Activated naive CD8-positive, alpha-beta T cell treated with anti-CD3 and anti-CD28 coated beads, Interleukin-2, amount 10 ng/mL, durations not matched to agents 7 days and 5 days (primary cell): ENCODE data around the gene CDKN2B-AS1. TPM values are rescaled to one million over a fixed set of nuclear protein-coding genes. Genes with fewer than 3 reads are reported as not detected.
"Not testable (repeated sequence)": the region's sequence is repeated elsewhere in the genome, so short reads cannot be mapped to it uniquely, and the experiment has no call there.

ENCODE experiments used
- ATAC-seq: fragments of 150-1000 bp; cut with Tn5 transposase; one replicate; pipeline ENCODE4 v1.10.0; 2021; ENCODE audit warnings: low read depth, moderate library complexity
- POLR2A ChIA-PET: fragments of 350-600 bp; sonication (Branson Sonifier 250); formaldehyde crosslinking; loops from one replicate; lab custom pipeline; 2021; ENCODE audit warnings: antibody characterized with exemption; lab: Charles Lee
- DNase-seq: peaks from one replicate; pipeline ENCODE4 v3.0.0; 2021
- H3K27ac Mint-ChIP-seq: one replicate; pipeline ENCODE4 v1.8.0; 2022; ENCODE audit warnings: mild to moderate bottlenecking, mixed read lengths
- H3K27me3 Mint-ChIP-seq: one replicate; pipeline ENCODE4 v1.8.0; 2022; ENCODE audit warnings: mild to moderate bottlenecking, moderate library complexity, mixed read lengths
- H3K36me3 Mint-ChIP-seq: one replicate; pipeline ENCODE4 v1.8.0; 2021; ENCODE audit warnings: mild to moderate bottlenecking, mixed read lengths
- H3K4me1 Mint-ChIP-seq: one replicate; pipeline ENCODE4 v1.8.0; 2021; ENCODE audit warnings: mixed read lengths
- H3K4me3 Mint-ChIP-seq: one replicate; pipeline ENCODE4 v1.8.0; 2022; ENCODE audit warnings: mild to moderate bottlenecking, moderate library complexity, mixed read lengths
- H3K9me3 Mint-ChIP-seq: one replicate; pipeline ENCODE4 v1.8.0; 2021; ENCODE audit warnings: mixed read lengths
- total RNA-seq, 2 experiments: library from RNA; stranded (reverse); gene quantifications; one replicate each; pipeline ENCODE4 v1.2.3, GENCODE V29; 2021

The CDKN2B-AS1 gene
- 1 to 10 TPM; 3.7 to 5.1 TPM for total RNA-seq

DNA sequence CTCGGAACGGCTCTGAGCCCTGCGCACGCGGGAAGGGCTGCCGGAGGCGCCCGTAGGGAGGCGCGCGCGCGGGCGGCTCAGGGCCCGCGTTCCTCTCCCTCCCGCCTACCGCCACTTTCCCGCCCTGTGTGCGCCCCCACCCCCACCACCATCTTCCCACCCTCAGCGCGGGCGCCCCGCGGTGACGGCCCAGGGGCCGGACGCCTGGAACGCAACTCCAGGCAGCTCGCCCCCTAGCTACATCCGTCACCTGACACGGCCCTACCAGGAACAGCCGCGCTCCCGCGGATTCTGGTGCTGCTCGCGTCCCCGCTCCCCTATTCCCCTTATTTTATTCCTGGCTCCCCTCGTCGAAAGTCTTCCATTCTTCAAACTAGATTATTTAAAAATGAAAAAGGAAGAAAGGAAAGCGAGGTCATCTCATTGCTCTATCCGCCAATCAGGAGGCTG is at the start of gene CDKN2B-AS1:
TSS of gene CDKN2B-AS1 (plus strand) at position 236 of the 450 bp plus-strand sequence.
- POLR2A ChIA-PET: interaction anchor here (0.6 to 1.8 kb wide), 13 partner anchors 11 to 231 kb away, joined by 3 to 10 read pairs (median 4); partner anchors contain the start of gene CDKN2B
- peaks cover 3% of the 10 kb centered on the region for H3K9me3 Mint-ChIP-seq
- DNase-seq (peak; percentile 70), ATAC-seq (peak; percentile 57)
- peak within 1 kb of the TSS; percentile 95 for H3K27ac Mint-ChIP-seq
- peaks cover 37% of the 10 kb centered on the region for H3K27me3 Mint-ChIP-seq
- H3K4me3 Mint-ChIP-seq: peak within 1 kb of the TSS; percentile 99
- peaks cover 32% of the 10 kb centered on the region for H3K4me1 Mint-ChIP-seq
- peaks cover 28% of the 10 kb centered on the region for H3K36me3 Mint-ChIP-seq

DNA sequence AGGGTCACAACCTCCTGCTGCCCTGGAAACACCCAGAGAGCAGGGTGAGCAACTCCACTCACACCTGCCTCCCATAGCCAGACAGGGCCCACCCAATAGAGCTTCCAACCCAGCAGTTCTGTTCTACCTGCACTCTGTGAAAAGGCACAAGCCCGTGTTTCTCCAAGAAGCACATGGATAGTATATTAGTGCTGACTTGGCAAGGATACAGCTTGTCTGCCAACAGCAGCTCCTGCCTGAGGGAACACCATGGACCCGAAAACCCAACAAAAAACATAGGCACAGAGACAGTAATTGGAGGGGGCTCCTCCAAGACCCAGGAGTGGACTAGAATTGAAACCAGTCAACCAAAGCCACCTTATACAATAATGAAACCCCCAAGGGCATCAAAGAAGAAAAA is 49.0 kb upstream of the CDKN2B-AS1 start:
- ATAC-seq (no peak), DNase-seq (no peak)
- Mint-ChIP-seq H3K36me3 (no peaks in the 10 kb centered on the region), H3K27me3 (peaks cover 20% of the 10 kb centered on the region), H3K9me3 (no peaks in the 10 kb centered on the region), H3K27ac (no peak overlapping the region), H3K4me1 (no peaks in the 10 kb centered on the region), H3K4me3 (no peak overlapping the region)
- POLR2A ChIA-PET: no interaction called here

DNA sequence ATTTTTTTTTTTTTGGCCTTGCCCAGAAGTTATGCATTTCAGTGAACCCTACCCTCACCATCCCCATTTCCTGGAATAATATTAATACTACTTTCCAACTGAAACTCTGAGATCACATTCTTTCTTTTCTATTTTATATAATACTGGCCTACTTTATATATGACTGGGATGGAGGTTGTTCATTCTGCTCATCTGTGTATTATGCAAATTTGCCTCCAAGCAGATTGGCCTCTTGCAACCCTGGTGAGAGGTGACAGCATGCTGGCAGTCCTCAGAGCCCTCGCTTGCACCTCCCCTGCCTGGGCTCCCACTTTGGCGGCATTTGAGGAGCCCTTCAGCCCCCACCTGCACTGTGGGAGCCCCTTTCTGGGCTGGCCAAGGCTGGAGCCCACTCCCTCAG is 35.8 kb upstream of the CDKN2B-AS1 start:
- POLR2A ChIA-PET: no interaction called here
- H3K4me1 Mint-ChIP-seq: peaks cover 4% of the 10 kb centered on the region
- DNase-seq: no peak
- H3K27me3 Mint-ChIP-seq: peaks cover 39% of the 10 kb centered on the region
- H3K36me3 Mint-ChIP-seq: peaks cover 3% of the 10 kb centered on the region
- no peak overlapping the region for H3K4me3 Mint-ChIP-seq
- no peak for ATAC-seq
- H3K27ac Mint-ChIP-seq: no peak overlapping the region
- peaks cover 7% of the 10 kb centered on the region for H3K9me3 Mint-ChIP-seq

DNA sequence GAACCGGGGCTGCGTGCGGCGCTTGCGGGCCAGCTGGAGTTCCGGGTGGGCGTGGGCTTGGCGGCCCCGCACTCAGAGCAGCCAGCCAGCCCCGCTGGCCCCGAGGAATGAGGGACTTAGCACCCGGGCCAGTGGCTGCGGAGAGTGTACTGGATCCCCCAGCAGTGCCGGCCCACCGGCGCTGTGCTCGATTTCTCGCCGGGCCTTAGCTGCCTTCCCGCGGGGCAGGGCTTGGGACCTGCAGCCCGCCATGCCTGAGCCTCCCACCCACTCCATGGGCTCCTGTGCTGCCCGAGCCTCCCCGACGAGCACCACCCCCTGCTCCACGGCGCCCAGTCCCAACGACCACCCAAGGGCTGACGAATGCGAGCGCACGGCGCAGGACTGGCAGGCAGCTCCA is 35.3 kb upstream of the CDKN2B-AS1 start:
- H3K9me3 Mint-ChIP-seq, DNase-seq, H3K4me3 Mint-ChIP-seq, H3K27ac Mint-ChIP-seq, H3K4me1 Mint-ChIP-seq, ATAC-seq, H3K36me3 Mint-ChIP-seq, POLR2A ChIA-PET: not testable (repeated sequence)
- H3K27me3 Mint-ChIP-seq: peaks cover 40% of the 10 kb centered on the region

DNA sequence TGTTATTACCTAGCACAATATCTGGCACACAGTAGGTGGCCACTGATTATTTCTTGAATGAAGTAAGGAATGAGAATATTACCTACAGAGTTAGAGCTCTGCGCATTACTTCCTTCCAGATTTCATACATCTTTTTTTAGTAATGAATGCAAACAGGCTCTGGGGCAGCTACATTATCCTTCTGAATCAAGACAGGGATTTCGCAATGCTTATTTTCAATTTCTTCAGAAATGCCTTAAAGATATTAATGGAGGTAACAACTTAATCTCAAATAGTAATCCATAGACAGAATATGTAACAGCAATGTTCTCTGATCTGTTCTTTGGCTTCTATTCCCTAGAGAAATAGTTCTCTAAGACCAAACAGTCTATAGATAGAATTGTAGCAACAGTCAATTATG is 33.0 kb upstream of the CDKN2B-AS1 start:
- Mint-ChIP-seq H3K4me3 (no peak overlapping the region), H3K27me3 (peaks cover 56% of the 10 kb centered on the region), H3K27ac (no peak overlapping the region), H3K9me3 (peaks cover 7% of the 10 kb centered on the region), H3K36me3 (peaks cover 5% of the 10 kb centered on the region), H3K4me1 (peaks cover 12% of the 10 kb centered on the region)
- DNase-seq (no peak), ATAC-seq (no peak)
- POLR2A ChIA-PET: no interaction called here

DNA sequence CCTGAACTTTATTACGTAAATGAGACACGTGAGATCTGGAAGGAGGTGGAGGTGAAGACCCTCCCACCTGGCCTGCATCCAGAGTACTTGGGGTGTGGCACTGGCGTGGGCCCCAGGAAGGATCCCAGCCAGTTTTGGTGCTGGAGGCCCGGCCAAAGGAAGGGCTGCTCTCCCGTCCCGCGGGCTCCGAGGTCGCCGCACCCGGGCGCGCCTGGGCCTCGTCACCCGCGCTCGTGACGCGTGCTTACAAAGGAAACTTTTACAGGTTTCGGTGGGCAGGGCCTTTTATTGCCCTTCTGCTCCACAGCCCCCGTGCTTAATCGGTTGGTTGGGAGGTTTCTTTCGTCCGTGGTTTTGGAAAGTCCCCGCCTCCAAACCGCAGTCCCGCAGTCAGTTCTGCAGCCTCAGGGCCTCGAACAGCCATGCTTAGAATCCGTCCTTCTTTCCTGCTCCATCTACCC is 29.6 kb upstream of the CDKN2B-AS1 start:
- H3K4me1 Mint-ChIP-seq: peaks cover 31% of the 10 kb centered on the region
- peaks cover 85% of the 10 kb centered on the region for H3K27me3 Mint-ChIP-seq
- ATAC-seq (peak; percentile 64), DNase-seq (peak; percentile 62)
- POLR2A ChIA-PET: no interaction called here
- peaks cover 17% of the 10 kb centered on the region for H3K9me3 Mint-ChIP-seq
- peaks cover 14% of the 10 kb centered on the region for H3K36me3 Mint-ChIP-seq
- H3K4me3 Mint-ChIP-seq: peak overlapping the region; percentile 77
- H3K27ac Mint-ChIP-seq: no peak overlapping the region

DNA sequence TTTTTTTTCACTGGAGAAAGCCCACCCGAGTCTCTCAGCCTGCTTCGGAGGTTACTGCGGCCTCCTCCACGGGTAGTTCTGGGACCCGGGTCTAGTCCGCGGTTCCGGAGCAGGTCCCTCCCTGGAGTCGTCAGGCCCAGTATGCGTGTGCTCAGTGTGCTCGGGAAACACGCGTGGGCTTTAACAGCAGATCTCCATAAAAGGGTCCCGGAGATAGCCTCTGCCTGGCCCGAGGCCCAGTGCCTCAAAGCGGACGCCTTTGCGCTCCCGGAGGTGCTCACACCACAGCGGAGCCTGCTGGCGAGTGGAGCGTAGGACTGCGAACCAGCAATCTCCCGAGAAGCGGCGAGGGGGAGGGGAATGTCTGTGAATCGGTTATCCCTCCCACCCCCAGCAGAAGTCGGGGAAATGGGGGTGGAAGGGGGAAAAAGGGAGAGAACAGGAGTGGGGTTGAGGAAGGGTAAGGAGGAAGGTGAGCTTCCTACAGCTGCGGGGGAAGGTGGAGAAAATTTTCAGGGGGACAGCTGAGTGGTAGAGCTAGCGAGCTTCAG is 29.1 kb upstream of the CDKN2B-AS1 start:
- Mint-ChIP-seq H3K27me3 (peaks cover 89% of the 10 kb centered on the region), H3K4me1 (peaks cover 32% of the 10 kb centered on the region), H3K4me3 (peak overlapping the region; percentile 77), H3K9me3 (peaks cover 19% of the 10 kb centered on the region), H3K36me3 (peaks cover 16% of the 10 kb centered on the region), H3K27ac (no peak overlapping the region)
- DNase-seq: peak; percentile 66
- POLR2A ChIA-PET: no interaction called here
- peak; percentile 76 for ATAC-seq

DNA sequence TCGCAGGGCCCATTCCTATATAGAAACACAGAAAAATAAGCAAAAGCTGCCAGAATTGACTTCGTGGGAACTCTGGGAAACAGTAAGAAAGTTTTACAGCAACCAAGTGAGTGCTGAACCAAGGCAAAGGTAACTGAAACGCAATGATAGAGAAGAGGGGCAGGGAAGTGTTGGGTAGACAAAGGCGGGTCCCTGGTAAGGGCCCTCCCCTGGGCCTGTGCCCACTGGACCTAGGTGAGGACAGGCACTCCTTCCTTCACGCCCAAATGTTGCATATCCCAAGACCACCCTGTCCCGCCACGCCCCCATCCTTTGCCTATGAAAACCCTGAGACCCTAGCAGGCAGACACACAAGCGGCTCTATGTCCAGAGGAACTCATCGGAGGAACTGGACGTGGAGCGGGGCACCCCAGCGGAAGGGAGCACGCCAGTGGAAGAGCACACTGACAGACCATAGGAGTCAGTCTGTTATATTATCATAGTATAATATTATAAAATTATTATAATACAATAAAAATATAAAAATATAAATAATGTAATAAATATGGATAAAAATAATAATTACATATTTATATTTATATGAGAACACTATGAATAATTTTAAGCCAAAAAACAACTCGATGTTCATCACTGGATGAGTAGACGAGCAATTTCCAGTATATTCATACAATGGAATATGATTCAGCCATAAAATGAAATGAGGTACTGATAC is 28.3 kb upstream of the CDKN2B-AS1 start:
- Mint-ChIP-seq H3K27ac (peak overlapping the region; percentile 48), H3K27me3 (peaks cover 92% of the 10 kb centered on the region), H3K4me3 (no peak overlapping the region), H3K9me3 (peaks cover 21% of the 10 kb centered on the region), H3K4me1 (peaks cover 36% of the 10 kb centered on the region), H3K36me3 (peaks cover 18% of the 10 kb centered on the region)
- no peak for DNase-seq
- no peak for ATAC-seq
- POLR2A ChIA-PET: no interaction called here

DNA sequence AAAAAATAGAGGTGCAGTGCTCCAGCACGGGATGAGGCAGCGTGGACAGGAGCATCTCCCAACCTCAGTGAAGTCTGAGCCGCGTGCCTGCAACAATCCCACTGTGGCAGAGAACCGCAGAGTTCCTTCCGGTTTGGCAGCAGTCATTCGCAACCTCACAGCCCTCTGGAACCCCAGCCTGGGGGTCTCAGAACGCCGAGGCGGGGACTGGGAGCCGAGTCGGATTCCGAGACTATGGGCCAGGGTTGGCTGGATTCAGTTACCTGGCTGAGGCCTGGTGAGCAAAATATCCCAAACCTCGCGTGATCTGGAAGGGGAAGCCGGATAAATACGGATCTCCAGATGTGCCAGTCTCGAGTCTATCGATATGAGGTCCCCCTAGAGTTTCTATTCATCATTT is 27.4 kb upstream of the CDKN2B-AS1 start:
- DNase-seq: no peak
- H3K27me3 Mint-ChIP-seq: peaks cover 94% of the 10 kb centered on the region

DNA sequence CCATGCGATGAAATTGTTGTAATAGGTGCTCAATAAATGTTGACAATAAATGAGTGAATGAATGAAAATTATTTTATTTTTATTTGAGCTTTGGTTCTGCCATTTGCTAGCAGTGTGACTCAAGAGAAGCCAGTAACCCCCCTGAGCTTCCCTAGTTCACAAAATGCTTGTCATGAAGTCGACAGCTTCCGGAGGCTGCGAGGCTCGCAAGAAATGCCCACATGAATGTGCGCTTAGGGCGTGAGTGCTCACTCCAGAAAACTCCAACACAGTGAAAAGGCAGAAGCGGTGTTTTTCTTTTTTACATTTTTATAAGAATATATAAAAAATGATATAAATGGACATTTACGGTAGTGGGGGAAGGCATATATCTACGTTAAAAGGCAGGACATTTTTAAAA is 26.9 kb upstream of the CDKN2B-AS1 start:
- Mint-ChIP-seq H3K27me3 (peaks cover 96% of the 10 kb centered on the region), H3K27ac (peak overlapping the region; percentile 50), H3K9me3 (peaks cover 18% of the 10 kb centered on the region), H3K4me3 (peak overlapping the region; percentile 43), H3K4me1 (peaks cover 37% of the 10 kb centered on the region), H3K36me3 (peaks cover 18% of the 10 kb centered on the region)
- POLR2A ChIA-PET: no interaction called here
- ATAC-seq (no peak), DNase-seq (no peak)

More for the DNA sequence above, 27.4 kb upstream of the CDKN2B-AS1 start:
- Mint-ChIP-seq H3K4me3 (no peak overlapping the region), H3K4me1 (peaks cover 37% of the 10 kb centered on the region), H3K36me3 (peaks cover 18% of the 10 kb centered on the region), H3K27ac (peak overlapping the region; percentile 24), H3K9me3 (peaks cover 19% of the 10 kb centered on the region)
- no peak for ATAC-seq
- POLR2A ChIA-PET: no interaction called here

DNA sequence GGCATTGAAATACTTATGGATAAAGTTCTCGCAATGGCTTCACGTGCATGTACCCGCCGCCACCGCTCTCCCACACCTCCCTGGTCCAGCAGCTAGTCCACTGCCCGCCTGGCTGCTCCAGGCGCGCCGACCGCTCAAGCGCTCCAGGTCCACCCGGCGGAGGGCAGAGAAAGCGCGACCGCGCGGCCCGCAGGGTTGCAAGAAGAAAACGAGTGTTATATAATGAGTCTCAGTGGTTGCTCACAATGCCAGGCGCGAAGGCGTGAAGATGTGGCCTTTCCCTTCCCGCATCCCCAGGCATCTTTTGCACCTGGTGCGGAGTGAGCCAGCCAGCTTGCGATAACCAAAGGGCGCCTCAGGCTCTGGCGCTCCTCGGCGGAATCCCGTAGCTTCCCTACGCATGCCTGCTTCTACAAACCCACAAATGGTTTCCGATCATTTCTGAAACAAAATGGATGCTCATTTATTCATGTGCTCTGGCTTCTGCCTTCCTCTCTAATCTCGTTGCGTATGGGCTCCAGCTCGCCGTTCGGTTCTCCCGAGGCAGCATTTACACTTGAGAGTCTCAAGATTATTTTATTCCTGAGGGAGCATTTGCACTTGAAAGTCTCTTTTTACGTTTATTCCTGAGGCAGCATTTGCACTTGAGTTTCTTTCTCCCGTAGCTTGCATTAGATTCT is 26.1 kb upstream of the CDKN2B-AS1 start:
- POLR2A ChIA-PET: interaction anchor here (1.2 to 1.5 kb wide), 2 partner anchors 22 to 40 kb away, joined by 4 to 8 read pairs; no protein-coding TSS in a partner anchor
- H3K4me1 Mint-ChIP-seq: peaks cover 37% of the 10 kb centered on the region
- peaks cover 96% of the 10 kb centered on the region for H3K27me3 Mint-ChIP-seq
- H3K36me3 Mint-ChIP-seq: peaks cover 17% of the 10 kb centered on the region
- H3K9me3 Mint-ChIP-seq: peaks cover 16% of the 10 kb centered on the region
- H3K4me3 Mint-ChIP-seq: peak overlapping the region; percentile 57
- ATAC-seq (no peak), DNase-seq (peak; percentile 56)
- peak overlapping the region; percentile 83 for H3K27ac Mint-ChIP-seq

DNA sequence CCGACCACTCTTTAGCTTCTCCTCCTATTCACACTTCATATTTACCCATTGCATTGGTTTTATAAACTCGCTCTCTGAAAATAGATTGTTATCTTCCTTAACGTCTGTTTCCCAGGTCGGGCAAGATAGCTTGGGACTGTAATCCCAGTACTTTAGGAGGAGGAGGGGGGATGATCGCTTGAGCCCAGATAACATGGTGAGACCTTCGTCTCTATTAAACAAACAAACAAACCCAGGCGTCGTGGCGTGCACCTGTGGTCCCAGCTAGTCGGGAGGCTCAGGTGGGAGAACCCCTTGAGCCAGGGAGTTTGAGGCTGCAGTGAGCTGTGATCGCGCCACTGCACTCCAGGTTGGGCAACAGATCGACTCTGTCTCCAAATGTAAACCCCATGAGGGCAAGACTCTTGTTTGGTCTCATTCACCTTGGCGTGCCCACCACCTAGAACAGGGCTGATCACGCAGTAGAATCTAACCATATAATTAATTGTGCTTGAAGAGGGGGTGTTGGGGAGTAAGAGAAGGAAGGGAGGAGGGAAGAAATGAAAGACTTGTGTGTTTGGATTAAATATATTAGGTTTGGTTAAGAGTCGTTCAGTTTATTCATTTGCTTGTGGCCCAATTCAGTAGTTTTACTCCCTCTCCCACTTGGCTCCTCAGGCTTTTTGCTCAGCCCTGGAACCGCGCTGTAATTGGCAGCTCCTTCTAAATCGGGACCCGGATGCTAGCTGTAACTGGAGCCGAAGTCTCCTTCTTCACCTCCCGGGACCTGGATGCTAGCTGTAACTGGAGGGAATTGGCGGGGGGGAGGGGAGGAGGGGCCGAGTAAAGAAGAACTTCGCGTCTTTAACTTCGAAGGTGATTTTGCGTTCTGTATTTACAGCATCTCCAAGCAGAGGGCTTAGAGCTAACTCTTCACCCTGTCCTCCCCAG is 25.3 kb upstream of the CDKN2B-AS1 start:
- H3K4me1 Mint-ChIP-seq: peaks cover 37% of the 10 kb centered on the region
- peaks cover 15% of the 10 kb centered on the region for H3K36me3 Mint-ChIP-seq
- POLR2A ChIA-PET: interaction anchor here (1.2 to 1.5 kb wide), 2 partner anchors 22 to 39 kb away, joined by 4 to 8 read pairs; no protein-coding TSS in a partner anchor
- H3K9me3 Mint-ChIP-seq: peaks cover 15% of the 10 kb centered on the region
- DNase-seq: no peak
- peaks cover 96% of the 10 kb centered on the region for H3K27me3 Mint-ChIP-seq
- H3K4me3 Mint-ChIP-seq: peak overlapping the region; percentile 57
- ATAC-seq: no peak
- peak overlapping the region; percentile 83 for H3K27ac Mint-ChIP-seq
